ENCODE results near the gene KCNAB2.

KCNAB2 gene

DNA sequence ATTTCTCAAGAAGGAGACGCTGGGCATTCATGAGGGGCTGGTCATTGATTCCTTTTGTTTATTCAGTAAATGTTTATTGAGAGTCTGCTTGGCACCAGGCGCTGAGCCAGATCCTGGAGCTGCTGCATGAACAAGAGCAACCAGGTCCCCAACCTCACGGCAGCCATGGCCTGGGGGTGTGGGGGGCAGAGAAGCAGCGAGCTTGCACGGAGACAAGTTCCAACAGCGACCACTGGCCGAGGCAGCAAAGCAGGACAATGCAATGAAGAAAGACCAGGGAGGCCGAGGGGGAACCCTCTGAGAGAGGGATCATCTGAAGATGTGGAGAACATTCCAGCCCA, 7.5 kb downstream of the KCNAB2 start:
- peak; percentile 2; the same call in 1 of the 2 replicates for TF ChIP-seq POLR2AphosphoS5 (IDR thresholded peaks at IDR 0.05; ENCODE audit: low read depth)
- TF ChIP-seq, protein P1, sequence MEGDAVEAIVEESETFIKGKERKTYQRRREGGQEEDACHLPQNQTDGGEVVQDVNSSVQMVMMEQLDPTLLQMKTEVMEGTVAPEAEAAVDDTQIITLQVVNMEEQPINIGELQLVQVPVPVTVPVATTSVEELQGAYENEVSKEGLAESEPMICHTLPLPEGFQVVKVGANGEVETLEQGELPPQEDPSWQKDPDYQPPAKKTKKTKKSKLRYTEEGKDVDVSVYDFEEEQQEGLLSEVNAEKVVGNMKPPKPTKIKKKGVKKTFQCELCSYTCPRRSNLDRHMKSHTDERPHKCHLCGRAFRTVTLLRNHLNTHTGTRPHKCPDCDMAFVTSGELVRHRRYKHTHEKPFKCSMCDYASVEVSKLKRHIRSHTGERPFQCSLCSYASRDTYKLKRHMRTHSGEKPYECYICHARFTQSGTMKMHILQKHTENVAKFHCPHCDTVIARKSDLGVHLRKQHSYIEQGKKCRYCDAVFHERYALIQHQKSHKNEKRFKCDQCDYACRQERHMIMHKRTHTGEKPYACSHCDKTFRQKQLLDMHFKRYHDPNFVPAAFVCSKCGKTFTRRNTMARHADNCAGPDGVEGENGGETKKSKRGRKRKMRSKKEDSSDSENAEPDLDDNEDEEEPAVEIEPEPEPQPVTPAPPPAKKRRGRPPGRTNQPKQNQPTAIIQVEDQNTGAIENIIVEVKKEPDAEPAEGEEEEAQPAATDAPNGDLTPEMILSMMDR (IDR thresholded peaks at IDR 0.05; ENCODE audit: insufficient read depth, low read length) = no peak

DNA sequence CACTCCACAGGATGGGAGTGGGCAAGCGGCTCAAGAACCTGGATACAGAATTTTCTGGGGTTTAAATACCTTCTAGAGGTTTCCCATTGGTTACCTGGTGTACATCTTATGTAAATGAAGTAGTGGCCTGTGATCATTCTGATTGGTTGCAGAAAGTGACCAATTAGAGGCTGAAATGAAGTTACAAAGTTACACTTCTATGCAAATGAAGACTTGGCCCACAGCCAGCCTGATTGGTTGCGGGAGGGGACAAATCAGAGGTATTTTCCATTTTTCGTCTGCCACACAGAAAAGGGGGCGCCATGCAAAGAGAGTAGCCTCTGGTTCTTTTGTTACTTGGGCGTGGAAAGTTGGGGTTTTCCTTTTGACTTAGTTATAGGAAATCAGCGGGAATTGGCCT, 8.9 kb downstream of the KCNAB2 start:
- H3K4me3 ChIP-seq (replicated peaks; ENCODE audit: insufficient read depth, low read length) = no peak overlapping the region
- no peaks in the 10 kb centered on the region for H3K27me3 ChIP-seq (ENCODE audit: insufficient read depth, poor library complexity, severe bottlenecking)
- TF ChIP-seq, protein P2, sequence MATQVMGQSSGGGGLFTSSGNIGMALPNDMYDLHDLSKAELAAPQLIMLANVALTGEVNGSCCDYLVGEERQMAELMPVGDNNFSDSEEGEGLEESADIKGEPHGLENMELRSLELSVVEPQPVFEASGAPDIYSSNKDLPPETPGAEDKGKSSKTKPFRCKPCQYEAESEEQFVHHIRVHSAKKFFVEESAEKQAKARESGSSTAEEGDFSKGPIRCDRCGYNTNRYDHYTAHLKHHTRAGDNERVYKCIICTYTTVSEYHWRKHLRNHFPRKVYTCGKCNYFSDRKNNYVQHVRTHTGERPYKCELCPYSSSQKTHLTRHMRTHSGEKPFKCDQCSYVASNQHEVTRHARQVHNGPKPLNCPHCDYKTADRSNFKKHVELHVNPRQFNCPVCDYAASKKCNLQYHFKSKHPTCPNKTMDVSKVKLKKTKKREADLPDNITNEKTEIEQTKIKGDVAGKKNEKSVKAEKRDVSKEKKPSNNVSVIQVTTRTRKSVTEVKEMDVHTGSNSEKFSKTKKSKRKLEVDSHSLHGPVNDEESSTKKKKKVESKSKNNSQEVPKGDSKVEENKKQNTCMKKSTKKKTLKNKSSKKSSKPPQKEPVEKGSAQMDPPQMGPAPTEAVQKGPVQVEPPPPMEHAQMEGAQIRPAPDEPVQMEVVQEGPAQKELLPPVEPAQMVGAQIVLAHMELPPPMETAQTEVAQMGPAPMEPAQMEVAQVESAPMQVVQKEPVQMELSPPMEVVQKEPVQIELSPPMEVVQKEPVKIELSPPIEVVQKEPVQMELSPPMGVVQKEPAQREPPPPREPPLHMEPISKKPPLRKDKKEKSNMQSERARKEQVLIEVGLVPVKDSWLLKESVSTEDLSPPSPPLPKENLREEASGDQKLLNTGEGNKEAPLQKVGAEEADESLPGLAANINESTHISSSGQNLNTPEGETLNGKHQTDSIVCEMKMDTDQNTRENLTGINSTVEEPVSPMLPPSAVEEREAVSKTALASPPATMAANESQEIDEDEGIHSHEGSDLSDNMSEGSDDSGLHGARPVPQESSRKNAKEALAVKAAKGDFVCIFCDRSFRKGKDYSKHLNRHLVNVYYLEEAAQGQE (IDR thresholded peaks at IDR 0.05; ENCODE audit: insufficient replicate concordance, low read depth) = no peak
- no peak for TF ChIP-seq GABPA (IDR thresholded peaks at IDR 0.05; ENCODE audit: low read depth)
- no peak for TF ChIP-seq POLR2AphosphoS5 (IDR thresholded peaks at IDR 0.05; ENCODE audit: low read depth)
- TF ChIP-seq, protein P1 (IDR thresholded peaks at IDR 0.05; ENCODE audit: insufficient read depth, low read length) = no peak
- TF ChIP-seq SPI1 (IDR thresholded peaks at IDR 0.05; ENCODE audit: borderline replicate concordance, low read depth) = no peak
- DNase-seq (ENCODE audit: low read depth in 1 of 2, low spot score in 1 of 2) = no peak
- H3K27ac ChIP-seq (replicated peaks) = no peak overlapping the region

More for the DNA sequence above, 7.5 kb downstream of the KCNAB2 start:
- DNase-seq (ENCODE audit: low read depth in 1 of 2, low spot score in 1 of 2) = no peak
- Histone ChIP-seq H3K4me3 (replicated peaks; ENCODE audit: insufficient read depth, low read length) (no peak overlapping the region), H3K27ac (replicated peaks) (no peak overlapping the region), H3K27me3 (ENCODE audit: insufficient read depth, poor library complexity, severe bottlenecking) (no peaks in the 10 kb centered on the region)

DNA sequence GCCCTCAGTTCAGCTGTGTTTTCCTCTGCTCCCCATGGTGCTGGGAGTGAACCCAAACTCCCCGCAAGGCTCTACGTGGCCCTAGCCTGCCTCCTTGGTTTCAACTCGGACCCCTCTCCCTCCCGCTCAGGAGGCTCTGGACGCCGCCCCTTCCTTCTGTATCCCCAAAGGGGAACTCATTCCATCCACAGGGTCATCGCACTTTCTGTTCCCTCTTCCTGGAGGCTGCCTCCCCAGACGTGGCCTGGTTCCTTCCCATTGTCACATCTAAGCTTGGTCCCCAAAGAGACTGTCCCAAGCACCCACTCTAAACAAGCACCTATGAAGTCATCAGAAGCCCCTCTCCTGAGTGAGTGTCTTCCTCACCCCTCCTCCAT, 10.9 kb downstream of the KCNAB2 start:
- no peak for DNase-seq (ENCODE audit: low read depth in 1 of 2, low spot score in 1 of 2)
- Histone ChIP-seq H3K27me3 (ENCODE audit: insufficient read depth, poor library complexity, severe bottlenecking) (no peaks in the 10 kb centered on the region), H3K4me3 (replicated peaks; ENCODE audit: insufficient read depth, low read length) (no peak overlapping the region), H3K27ac (replicated peaks) (no peak overlapping the region)
- TF ChIP-seq GABPA (IDR thresholded peaks at IDR 0.05; ENCODE audit: low read depth) = no peak
- TF ChIP-seq SPI1 (IDR thresholded peaks at IDR 0.05; ENCODE audit: borderline replicate concordance, low read depth) = no peak
- TF ChIP-seq, protein P2 (IDR thresholded peaks at IDR 0.05; ENCODE audit: insufficient replicate concordance, low read depth) = no peak
- TF ChIP-seq, protein P1 (IDR thresholded peaks at IDR 0.05; ENCODE audit: insufficient read depth, low read length) = no peak
- no peak for TF ChIP-seq POLR2AphosphoS5 (IDR thresholded peaks at IDR 0.05; ENCODE audit: low read depth)

DNA sequence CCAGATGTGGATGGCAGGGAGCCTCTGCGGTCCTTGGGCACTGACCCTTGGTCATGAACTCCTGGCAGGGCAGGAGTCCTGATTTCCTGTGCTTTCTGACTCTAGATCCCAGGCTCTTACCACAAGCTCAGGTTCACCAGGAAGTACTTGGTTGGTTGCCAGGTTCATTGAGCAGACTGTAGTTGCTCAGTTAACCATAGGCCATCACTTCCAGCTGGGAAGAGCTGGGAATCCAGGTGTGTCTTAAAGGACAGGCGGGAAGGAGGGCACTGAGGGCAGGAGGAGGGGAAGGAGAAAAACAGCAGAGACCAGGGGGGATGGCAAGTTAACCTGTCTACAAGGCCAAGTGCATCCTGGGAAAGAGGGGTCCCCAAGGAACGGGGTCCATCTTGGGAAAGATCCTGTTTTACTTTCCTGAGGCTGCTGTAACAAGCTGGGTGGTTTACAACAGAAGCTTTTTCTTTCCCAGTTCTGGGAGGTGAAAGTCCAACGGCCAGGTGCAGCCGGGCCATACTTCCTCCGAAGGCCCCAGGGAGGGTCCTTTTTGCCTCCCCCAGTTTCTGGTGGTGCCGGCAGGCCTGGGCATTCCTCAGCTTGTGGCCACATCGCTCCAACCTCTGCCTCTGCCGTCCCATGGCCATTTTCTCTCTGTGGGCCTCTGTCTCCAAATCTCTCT, 11.6 kb downstream of the KCNAB2 start:
- H3K27ac ChIP-seq (replicated peaks) = no peak overlapping the region
- H3K4me3 ChIP-seq (replicated peaks; ENCODE audit: insufficient read depth, low read length) = no peak overlapping the region
- H3K27me3 ChIP-seq (ENCODE audit: insufficient read depth, poor library complexity, severe bottlenecking) = no peaks in the 10 kb centered on the region
- TF ChIP-seq POLR2AphosphoS5 (IDR thresholded peaks at IDR 0.05; ENCODE audit: low read depth) (no peak), SPI1 (IDR thresholded peaks at IDR 0.05; ENCODE audit: borderline replicate concordance, low read depth) (no peak), GABPA (IDR thresholded peaks at IDR 0.05; ENCODE audit: low read depth) (no peak)
- TF ChIP-seq, protein P1 (IDR thresholded peaks at IDR 0.05; ENCODE audit: insufficient read depth, low read length) = no peak
- TF ChIP-seq, protein P2 (IDR thresholded peaks at IDR 0.05; ENCODE audit: insufficient replicate concordance, low read depth) = no peak
- DNase-seq (ENCODE audit: low read depth in 1 of 2, low spot score in 1 of 2) = no peak

Data from HL-60 (cell line).